Measurements from ENCODE around the gene PTCH2. TPM values are rescaled to one million over a fixed set of nuclear protein-coding genes. Genes with fewer than 3 reads are reported as not detected.
A peak's percentile ranks its signal among the peaks of the same experiment; 100 is the strongest.
"Not testable (repeated sequence)": the region's sequence is repeated elsewhere in the genome, so short reads cannot be mapped to it uniquely, and the experiment has no call there.

PTCH2 gene
- total RNA-seq, 1 donor from 2014 or later, result 20.3 TPM

DNA sequence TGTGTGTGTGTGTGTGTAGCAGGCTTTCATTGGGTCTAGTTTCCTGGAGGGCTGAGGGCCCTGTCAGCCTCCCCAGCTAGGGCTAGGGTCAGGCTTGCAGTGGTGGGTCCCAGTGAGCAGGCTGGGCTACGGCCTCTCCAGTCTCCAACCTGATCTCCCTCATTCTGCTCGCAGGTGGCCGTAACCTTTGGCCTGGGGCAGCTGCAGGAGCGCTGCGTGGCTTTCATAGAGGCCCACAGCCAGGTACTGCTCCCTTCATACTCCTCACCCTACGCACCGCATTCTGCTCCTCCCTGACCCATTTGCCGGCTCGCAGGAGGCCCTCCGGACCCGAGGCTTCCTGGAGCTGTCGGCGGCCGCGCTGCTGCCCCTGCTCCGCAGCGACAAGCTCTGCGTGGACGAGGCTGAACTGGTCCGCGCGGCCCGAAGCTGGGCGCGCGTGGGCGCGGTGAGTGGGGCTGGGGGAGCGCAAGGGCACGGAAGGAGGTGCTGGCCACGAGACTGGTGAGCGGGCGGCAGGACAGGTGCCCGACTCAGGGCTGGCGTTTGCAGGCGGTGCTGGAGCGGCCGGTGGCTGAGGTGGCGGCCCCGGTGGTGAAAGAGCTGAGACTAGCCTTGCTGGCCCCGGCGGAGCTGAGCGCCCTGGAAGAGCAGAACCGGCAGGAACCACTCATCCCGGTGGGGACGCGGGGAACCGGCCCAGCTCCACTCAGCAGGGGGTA, 30.1 kb downstream of the PTCH2 start:
- Mint-ChIP-seq H3K36me3 (ENCODE audit: unreplicated experiment) (peaks cover 5% of the 10 kb centered on the region), H3K4me1 (ENCODE audit: low read depth, unreplicated experiment) (peaks cover 15% of the 10 kb centered on the region), H3K4me3 (ENCODE audit: unreplicated experiment) (peak overlapping the region; percentile 76), H3K27me3 (ENCODE audit: unreplicated experiment) (peaks cover 21% of the 10 kb centered on the region), H3K9me3 (ENCODE audit: unreplicated experiment) (peaks cover 12% of the 10 kb centered on the region), H3K27ac (ENCODE audit: unreplicated experiment) (peak overlapping the region; percentile 52)
- peak; percentile 53 for DNase-seq
- TF ChIP-seq, protein P1, sequence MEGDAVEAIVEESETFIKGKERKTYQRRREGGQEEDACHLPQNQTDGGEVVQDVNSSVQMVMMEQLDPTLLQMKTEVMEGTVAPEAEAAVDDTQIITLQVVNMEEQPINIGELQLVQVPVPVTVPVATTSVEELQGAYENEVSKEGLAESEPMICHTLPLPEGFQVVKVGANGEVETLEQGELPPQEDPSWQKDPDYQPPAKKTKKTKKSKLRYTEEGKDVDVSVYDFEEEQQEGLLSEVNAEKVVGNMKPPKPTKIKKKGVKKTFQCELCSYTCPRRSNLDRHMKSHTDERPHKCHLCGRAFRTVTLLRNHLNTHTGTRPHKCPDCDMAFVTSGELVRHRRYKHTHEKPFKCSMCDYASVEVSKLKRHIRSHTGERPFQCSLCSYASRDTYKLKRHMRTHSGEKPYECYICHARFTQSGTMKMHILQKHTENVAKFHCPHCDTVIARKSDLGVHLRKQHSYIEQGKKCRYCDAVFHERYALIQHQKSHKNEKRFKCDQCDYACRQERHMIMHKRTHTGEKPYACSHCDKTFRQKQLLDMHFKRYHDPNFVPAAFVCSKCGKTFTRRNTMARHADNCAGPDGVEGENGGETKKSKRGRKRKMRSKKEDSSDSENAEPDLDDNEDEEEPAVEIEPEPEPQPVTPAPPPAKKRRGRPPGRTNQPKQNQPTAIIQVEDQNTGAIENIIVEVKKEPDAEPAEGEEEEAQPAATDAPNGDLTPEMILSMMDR (IDR thresholded peaks at IDR 0.05; ENCODE audit: partially characterized antibody, unreplicated experiment), result no peak

DNA sequence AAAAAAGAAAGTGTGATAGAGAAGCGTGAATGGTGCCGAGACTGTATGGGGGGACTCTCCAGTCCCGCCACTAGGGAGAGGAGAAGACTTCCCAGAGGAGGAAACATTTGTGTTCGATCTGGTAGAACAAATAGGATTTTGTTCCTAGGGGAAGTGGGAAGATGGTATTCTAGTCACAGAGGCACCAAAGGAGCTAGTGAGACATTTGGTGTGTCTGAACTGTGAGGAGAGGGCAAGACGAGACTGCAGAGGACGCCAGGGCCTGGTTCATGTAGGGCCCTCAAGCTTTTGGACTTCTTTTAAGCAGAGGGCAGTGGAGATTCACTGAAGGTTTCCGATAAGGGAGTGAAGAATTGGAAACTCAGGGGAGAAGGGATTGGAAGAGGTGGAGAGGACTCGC, 31.8 kb downstream of the PTCH2 start:
- Mint-ChIP-seq H3K27me3 (ENCODE audit: unreplicated experiment) (peaks cover 21% of the 10 kb centered on the region), H3K36me3 (ENCODE audit: unreplicated experiment) (peaks cover 5% of the 10 kb centered on the region), H3K9me3 (ENCODE audit: unreplicated experiment) (peaks cover 12% of the 10 kb centered on the region), H3K4me1 (ENCODE audit: low read depth, unreplicated experiment) (peaks cover 26% of the 10 kb centered on the region), H3K4me3 (ENCODE audit: unreplicated experiment) (peak overlapping the region; percentile 60), H3K27ac (ENCODE audit: unreplicated experiment) (no peak overlapping the region)
- TF ChIP-seq, protein P1 (IDR thresholded peaks at IDR 0.05; ENCODE audit: partially characterized antibody, unreplicated experiment), result no peak
- no peak for DNase-seq

DNA sequence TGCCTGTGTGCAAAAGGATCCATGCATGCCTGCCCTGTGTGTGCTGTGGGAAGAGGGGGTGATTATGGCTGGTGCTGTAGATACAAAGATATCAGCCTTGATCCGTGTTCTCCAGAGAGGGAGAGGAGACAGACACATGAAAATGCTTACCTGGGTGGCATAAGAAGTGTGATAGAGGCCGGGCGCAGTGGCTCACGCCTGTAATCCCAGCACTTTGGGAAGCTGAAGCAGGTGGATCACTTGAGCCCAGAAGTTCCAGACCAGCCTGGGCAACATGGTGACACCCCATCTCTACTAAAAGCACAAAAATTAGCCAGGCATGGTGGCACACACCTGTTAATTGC, 32.3 kb downstream of the PTCH2 start:
- Mint-ChIP-seq H3K4me1 (ENCODE audit: low read depth, unreplicated experiment) (peaks cover 26% of the 10 kb centered on the region), H3K27me3 (ENCODE audit: unreplicated experiment) (peaks cover 21% of the 10 kb centered on the region), H3K9me3 (ENCODE audit: unreplicated experiment) (peaks cover 12% of the 10 kb centered on the region)
- not testable (repeated sequence) for H3K36me3 Mint-ChIP-seq (ENCODE audit: unreplicated experiment); H3K27ac Mint-ChIP-seq (ENCODE audit: unreplicated experiment); DNase-seq; H3K4me3 Mint-ChIP-seq (ENCODE audit: unreplicated experiment)

DNA sequence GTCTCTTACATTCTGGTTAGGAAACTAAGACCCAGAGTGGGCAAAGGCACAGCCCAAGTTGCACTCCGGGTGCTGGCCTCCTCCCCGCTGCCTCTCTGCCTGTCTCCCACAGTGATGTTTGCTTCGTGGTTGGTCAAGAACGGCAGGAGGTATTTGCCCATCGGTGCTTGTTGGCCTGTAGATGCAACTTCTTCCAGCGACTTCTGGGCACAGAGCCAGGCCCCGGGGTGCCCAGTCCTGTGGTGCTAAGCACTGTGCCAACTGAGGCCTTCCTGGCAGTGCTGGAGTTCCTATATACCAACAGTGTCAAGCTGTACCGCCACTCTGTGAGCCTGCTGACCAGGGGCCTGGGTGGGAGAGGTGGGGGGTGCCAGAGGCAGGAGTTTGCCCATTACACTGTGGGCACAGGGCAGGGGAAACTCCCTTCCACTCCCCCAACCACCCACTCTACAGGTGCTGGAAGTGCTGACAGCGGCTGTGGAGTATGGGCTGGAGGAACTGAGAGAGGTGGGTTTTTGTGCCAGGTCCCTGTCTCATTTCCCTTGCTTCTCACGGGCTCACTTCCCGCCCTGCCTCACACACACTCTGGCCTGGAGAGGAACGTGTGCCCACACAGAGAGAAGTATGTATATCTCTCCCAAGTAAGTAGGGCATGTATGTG, 32.8 kb downstream of the PTCH2 start:
- H3K4me3 Mint-ChIP-seq (ENCODE audit: unreplicated experiment), result no peak overlapping the region
- peaks cover 26% of the 10 kb centered on the region for H3K4me1 Mint-ChIP-seq (ENCODE audit: low read depth, unreplicated experiment)
- H3K27me3 Mint-ChIP-seq (ENCODE audit: unreplicated experiment), result peaks cover 21% of the 10 kb centered on the region
- H3K27ac Mint-ChIP-seq (ENCODE audit: unreplicated experiment), result no peak overlapping the region
- TF ChIP-seq, protein P1 (IDR thresholded peaks at IDR 0.05; ENCODE audit: partially characterized antibody, unreplicated experiment), result no peak
- peaks cover 4% of the 10 kb centered on the region for H3K36me3 Mint-ChIP-seq (ENCODE audit: unreplicated experiment)
- DNase-seq, result peak; percentile 13
- peaks cover 12% of the 10 kb centered on the region for H3K9me3 Mint-ChIP-seq (ENCODE audit: unreplicated experiment)

DNA sequence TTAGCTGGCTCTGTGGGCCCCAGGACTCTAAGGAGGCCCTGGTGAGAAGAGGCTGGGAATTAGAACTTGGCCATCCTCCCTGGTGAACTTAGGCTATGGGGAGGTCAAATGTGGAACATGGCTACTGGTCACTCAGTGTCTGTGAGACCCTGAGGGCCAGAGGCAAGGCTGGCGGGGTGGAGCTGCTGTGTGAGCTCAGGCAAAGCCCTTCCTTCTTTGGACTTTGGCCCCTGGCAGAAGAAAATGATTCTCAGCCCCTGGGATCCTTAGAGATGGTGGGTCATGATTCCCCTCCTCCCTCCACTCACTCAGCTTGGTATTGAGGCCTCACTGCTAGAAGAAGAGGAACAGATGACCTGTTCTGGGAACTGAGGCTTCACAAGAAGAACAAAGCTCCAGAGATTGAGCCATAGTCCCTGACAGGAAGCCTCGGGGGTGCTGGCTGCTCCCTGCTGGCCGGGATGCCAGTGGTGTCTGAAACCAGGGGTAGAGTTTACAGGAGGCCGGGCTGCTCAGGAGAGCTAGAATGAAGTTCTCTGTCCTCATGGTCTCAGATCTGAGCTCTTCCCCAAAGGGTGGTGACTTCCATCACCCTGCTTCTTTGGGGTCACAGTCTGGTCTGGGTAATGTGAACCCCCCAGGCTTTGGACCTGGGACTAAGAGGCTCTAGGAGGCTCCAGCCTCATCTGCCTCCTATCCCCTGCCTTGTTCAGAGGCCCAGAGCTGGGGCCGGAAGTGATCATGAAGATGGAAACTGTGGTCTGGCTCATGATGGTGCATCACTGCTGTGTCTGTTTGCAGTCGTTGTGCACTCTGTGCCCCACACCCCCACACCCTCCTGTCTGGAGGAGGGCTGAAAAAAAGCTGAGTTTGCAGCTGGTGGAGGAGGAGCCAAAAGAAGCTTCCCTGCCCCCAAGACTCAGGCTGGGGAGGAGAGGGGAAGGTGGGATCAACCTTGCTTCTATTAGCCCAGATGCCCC, 33.8 kb downstream of the PTCH2 start:
- peaks cover 25% of the 10 kb centered on the region for H3K4me1 Mint-ChIP-seq (ENCODE audit: low read depth, unreplicated experiment)
- no peak overlapping the region for H3K4me3 Mint-ChIP-seq (ENCODE audit: unreplicated experiment)
- H3K36me3 Mint-ChIP-seq (ENCODE audit: unreplicated experiment), result no peaks in the 10 kb centered on the region
- H3K9me3 Mint-ChIP-seq (ENCODE audit: unreplicated experiment), result peaks cover 9% of the 10 kb centered on the region
- peaks cover 21% of the 10 kb centered on the region for H3K27me3 Mint-ChIP-seq (ENCODE audit: unreplicated experiment)
- DNase-seq, result no peak
- TF ChIP-seq, protein P1 (IDR thresholded peaks at IDR 0.05; ENCODE audit: partially characterized antibody, unreplicated experiment), result no peak
- H3K27ac Mint-ChIP-seq (ENCODE audit: unreplicated experiment), result peak overlapping the region; percentile 62
